Peyer's patch (tissue), 4 donors: ENCODE measurements around the gene FLRT1.

ENCODE experiments used
- CTCF ChIP-seq, 6 experiments: fragments of 450-650 bp in 4 of 6; fragments of 200-600 bp in 2 of 6; sonication (generic) in 1 of 6; IDR thresholded peaks; one replicate each; pipeline ENCODE4 v1.5.1; 2017 to 2019; ENCODE audit warnings: antibody characterized with exemption in 6 of 6, mild to moderate bottlenecking in 3 of 6, moderate library complexity in 1 of 6
- POLR2A ChIP-seq, 2 donors: fragments of 450-650 bp; IDR thresholded peaks; one replicate each; pipeline ENCODE4 v1.5.1; 2017; ENCODE audit warnings: antibody characterized with exemption in 2 of 2, mild to moderate bottlenecking in 2 of 2, moderate library complexity in 2 of 2

GRCh38 chr11:64062185-64063039 lies 26.7 kb downstream of the FLRT1 start:
- TF ChIP-seq POLR2A (IDR thresholded peaks at IDR 0.05) (no peak), CTCF (IDR thresholded peaks at IDR 0.05) (no peak)
